Bone marrow (tissue), 2 donors: ENCODE data around the gene PCDHA11.
"Not testable (repeated sequence)": the region's sequence is repeated elsewhere in the genome, so short reads cannot be mapped to it uniquely, and the experiment has no call there.

Experiments used
- DNase-seq, 2 donors: peaks; one replicate each; lab custom pipeline; 2025; lab: John Stamatoyannopoulos, UW

PCDHA11 gene

GRCh38 chr5:140849831-140850634 is 18.7 kb upstream of the PCDHA11 start:
- DNase-seq, result not testable (repeated sequence)

GRCh38 chr5:140855772-140856674 is 12.7 kb upstream of the PCDHA11 start, which contains the start of gene PCDHA10:
Gene PCDHA10 (plus strand): TSS chr5:140855897. CDS start chr5:140856049, 152 bp downstream.
- DNase-seq, result no peak

- no peak for DNase-seq
Observed at GRCh38 chr5:140857177-140857986, 11.4 kb upstream of the PCDHA11 start.

GRCh38 chr5:140857987-140858240 is 10.8 kb upstream of the PCDHA11 start:
- DNase-seq, result no peak

GRCh38 chr5:140862441-140863295 is 6.1 kb upstream of the PCDHA11 start:
- DNase-seq, result no peak

- DNase-seq, result no peak
Observed at GRCh38 chr5:140869555-140869886, 764 bp downstream of the PCDHA11 start.

- no peak for DNase-seq
Observed at GRCh38 chr5:140870221-140871201, 1.8 kb downstream of the PCDHA11 start.

GRCh38 chr5:140875085-140876065 is 6.6 kb downstream of the PCDHA11 start, which contains the start of gene PCDHA12:
Gene PCDHA12 (plus strand): TSS chr5:140875308. CDS start chr5:140875473, 165 bp downstream.
- DNase-seq, result no peak

- DNase-seq, result not testable (repeated sequence)
Observed at GRCh38 chr5:140876541-140877261, 7.9 kb downstream of the PCDHA11 start.

- DNase-seq, result no peak
Observed at GRCh38 chr5:140877262-140877581, 8.5 kb downstream of the PCDHA11 start.

GRCh38 chr5:140881889-140882590 is 13.3 kb downstream of the PCDHA11 start, which contains the start of gene PCDHA13:
Gene PCDHA13 (plus strand): TSS chr5:140882124. CDS start chr5:140882269, 145 bp downstream.
- no peak for DNase-seq

- no peak for DNase-seq
Observed at GRCh38 chr5:140882591-140882899, 13.8 kb downstream of the PCDHA11 start.

- DNase-seq, result no peak
Observed at GRCh38 chr5:140883373-140883772, 14.6 kb downstream of the PCDHA11 start.

GRCh38 chr5:140883927-140884697 is 15.4 kb downstream of the PCDHA11 start:
- DNase-seq, result no peak

GRCh38 chr5:140916325-140916724 is 47.6 kb downstream of the PCDHA11 start:
- DNase-seq, result no peak
